ENCODE data around the gene MTHFR. TPM values are rescaled to one million over a fixed set of nuclear protein-coding genes. Genes with fewer than 3 reads are reported as not detected.

Gene MTHFR
- polyA plus RNA-seq, 12 donors, result 22.3 to 122 (median 38.6) TPM

DNA sequence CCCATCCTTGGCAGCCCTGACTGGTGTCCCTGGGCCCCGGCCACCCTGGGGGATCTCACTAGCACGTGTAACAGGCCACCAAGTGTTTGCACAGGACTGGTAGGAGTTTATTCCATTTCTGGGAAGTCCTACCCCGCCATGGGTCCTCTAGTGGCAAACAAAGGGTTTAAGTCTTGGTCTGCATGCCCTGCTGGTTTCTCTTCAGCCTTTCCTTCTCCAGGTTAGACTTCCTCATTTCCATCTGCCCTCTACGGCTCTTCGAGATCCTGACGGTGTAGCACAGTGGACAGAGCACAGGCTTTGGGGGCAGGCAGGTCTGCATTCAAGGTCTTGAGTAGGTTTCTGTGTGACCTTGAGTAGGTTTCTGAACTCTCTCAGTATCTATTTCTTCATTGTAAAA lies 67.0 kb downstream of the MTHFR start:
- no peak for DNase-seq

DNA sequence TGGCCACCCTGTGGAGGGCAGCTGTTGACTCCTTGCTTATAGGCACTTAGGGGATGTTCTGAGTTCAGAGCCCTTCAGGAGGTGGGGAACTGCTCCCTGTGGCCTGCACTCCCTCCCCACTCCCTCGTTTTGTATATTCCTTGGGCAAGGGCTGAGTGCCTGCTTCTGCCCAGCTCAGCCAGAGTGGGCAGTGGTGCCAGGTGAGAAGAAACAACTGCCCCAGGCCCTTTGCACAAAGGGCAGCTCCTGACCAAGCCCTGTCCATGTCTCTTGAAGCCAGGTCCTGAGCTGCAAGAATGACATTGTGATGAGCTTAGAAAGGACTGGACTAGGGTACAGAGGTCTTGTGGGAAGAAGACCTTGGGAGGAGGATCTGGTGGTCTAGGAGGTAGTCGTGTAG lies 67.7 kb downstream of the MTHFR start:
- no peak for DNase-seq

DNA sequence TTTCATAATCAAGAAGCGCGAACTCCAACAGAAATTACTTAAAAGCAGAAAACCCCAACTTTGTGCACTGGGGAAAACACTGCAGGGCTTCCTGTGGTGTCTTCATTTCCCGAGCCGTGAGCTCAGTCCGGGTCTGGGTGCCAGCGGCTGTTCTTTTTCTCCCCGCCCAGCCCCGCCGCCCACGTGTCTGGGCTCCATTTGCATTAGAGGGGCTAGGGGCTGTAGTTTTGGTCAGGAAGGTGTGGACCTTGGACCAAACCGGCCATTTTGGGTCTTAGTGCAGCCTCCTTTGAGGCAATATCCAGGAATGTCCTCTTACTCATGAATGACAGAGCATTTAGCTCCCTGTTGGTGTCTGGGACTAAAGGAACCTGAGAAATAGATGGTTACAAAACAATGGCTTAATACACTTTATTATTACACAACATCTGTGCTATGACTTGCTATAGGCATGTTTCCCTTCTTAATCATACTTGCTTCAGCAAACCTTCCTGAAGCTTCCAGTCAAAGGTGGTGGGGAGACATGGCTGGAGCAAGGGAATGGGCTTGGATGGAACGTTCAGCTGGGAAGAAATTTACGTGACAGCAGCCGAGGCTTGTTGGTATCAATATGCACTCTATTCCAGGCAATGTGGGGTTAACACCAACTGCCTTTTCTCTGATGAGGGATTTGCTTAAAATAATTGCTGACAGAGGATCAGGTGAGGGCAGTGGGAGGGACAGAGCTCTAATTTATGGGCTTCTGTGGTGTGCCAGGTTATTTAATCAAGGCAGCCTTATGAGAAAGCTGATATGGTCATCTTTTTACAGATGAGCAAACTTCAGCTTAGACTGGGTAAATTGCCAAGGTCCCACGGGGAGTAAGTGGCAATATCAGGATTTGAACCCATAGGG lies 68.8 kb downstream of the MTHFR start:
- peak; percentile 55 for DNase-seq

DNA sequence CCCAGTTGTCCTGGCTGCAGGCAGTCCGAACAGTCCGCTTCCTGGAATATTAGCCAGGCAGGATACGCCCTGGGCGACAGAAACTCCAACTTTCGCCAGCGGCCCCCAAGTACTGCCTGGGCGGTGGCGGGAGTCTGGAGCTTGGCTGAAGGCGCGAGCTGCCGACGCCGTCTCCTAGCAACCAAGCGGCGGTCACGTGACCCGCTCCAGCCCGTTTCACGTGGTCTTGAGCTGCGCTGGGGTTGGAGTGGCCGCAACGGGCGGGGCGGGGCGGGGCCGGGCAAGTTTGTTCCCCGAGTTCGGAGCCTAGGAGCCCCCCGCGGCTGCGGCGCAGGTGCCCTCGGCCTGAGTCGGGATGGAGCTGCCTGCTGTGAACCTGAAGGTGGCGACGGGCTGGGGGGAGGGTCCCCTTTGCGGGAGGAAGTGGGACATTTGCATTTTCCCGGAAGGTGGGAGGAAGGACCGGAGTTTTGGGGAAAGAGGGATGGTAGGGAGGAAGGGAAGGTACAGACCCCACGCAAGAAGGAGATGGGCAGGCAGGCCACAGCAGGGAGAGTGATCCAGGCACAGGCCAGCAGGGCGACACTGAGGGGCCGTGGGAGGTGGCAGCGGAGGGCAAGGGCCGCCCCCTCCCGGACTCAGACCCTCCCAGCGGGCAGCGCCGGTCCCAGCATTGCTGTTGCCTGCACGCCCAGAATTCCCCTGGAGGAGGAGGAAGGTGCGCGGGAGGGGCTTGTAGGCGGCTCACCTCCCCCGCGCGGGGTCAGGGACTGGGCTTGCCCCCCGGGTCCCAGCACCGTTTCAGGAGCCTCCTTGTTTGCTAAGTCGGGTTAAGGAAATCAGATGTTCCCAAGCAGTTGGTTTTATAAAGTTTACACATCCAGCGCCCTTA lies 69.7 kb downstream of the MTHFR start, which contains the start of gene AGTRAP:
Gene AGTRAP, plus strand, starts transcription at position 283 of the 892 bp plus-strand sequence. Its CDS starts 73 bp downstream, at position 356.
- DNase-seq, result peak; percentile 97

Other genes with a start within 250 kb of the MTHFR start
- 10 to 100 TPM in 1 of 12 donors, under 1 TPM in 10, not detected in 1; 0.16 to 21.4 (median 0.52) TPM for gene FBXO2, start 151.5 kb downstream of the MTHFR start, polyA plus RNA-seq (ENCODE audit: insufficient read length in 12 of 12)
- gene FBXO44, start 151.1 kb downstream of the MTHFR start, polyA plus RNA-seq (ENCODE audit: insufficient read length in 12 of 12), result 10 to 100 TPM in 1 of 12 donors, 1 to 10 TPM in 10, not detected in 1; 2.9 to 14.0 (median 4.8) TPM
- gene FBXO6, start 141.8 kb downstream of the MTHFR start, polyA plus RNA-seq (ENCODE audit: insufficient read length in 12 of 12), result 1 to 10 TPM in 10 of 12 donors, not detected in 2; 2.3 to 5.0 (median 3.4) TPM
- gene MAD2L2, start 124.8 kb downstream of the MTHFR start, polyA plus RNA-seq (ENCODE audit: insufficient read length in 12 of 12), result 10 to 100 TPM in 11 of 12 donors, not detected in 1; 15.8 to 39.8 (median 25.1) TPM
- gene DRAXIN, start 114.3 kb downstream of the MTHFR start, polyA plus RNA-seq (ENCODE audit: insufficient read length in 12 of 12), result under 1 TPM in 10 of 12 donors, not detected in 2; 0.26 to 0.52 (median 0.35) TPM
- gene AGTRAP, start 69.8 kb downstream of the MTHFR start, polyA plus RNA-seq (ENCODE audit: insufficient read length in 12 of 12), result 10 to 100 TPM in 11 of 12 donors, not detected in 1; 14.0 to 24.3 (median 16.7) TPM
- 10 to 100 TPM in 1 of 12 donors, 1 to 10 TPM in 9, not detected in 2; 1.8 to 10.6 (median 5.7) TPM for gene C1orf167, start 43.8 kb downstream of the MTHFR start, polyA plus RNA-seq (ENCODE audit: insufficient read length in 12 of 12)
- 10 to 100 TPM in 10 of 12 donors, 1 to 10 TPM in 1, not detected in 1; 9.9 to 18.1 (median 14.6) TPM for gene CLCN6, start 227 bp upstream of the MTHFR start, polyA plus RNA-seq (ENCODE audit: insufficient read length in 12 of 12)
- 10 to 100 TPM in 1 of 12 donors, 1 to 10 TPM in 7, under 1 TPM in 3, not detected in 1; 0.73 to 14.7 (median 1.5) TPM for gene NPPA, start 41.8 kb upstream of the MTHFR start, polyA plus RNA-seq (ENCODE audit: insufficient read length in 12 of 12)
- gene NPPB, start 53.0 kb upstream of the MTHFR start, polyA plus RNA-seq (ENCODE audit: insufficient read length in 12 of 12), result not detected
- 10 to 100 TPM in 11 of 12 donors, not detected in 1; 22.9 to 37.3 (median 28.4) TPM for gene KIAA2013, start 120.5 kb upstream of the MTHFR start, polyA plus RNA-seq (ENCODE audit: insufficient read length in 12 of 12)
- 100 to 1,000 TPM in 10 of 12 donors, 10 to 100 TPM in 1, not detected in 1; 89.9 to 196 (median 146) TPM for gene PLOD1, start 128.8 kb upstream of the MTHFR start, polyA plus RNA-seq (ENCODE audit: insufficient read length in 12 of 12)
- 10 to 100 TPM in 11 of 12 donors, not detected in 1; 54.4 to 78.5 (median 64.4) TPM for gene MFN2, start 174.5 kb upstream of the MTHFR start, polyA plus RNA-seq (ENCODE audit: insufficient read length in 12 of 12)
- 10 to 100 TPM in 11 of 12 donors, not detected in 1; 11.2 to 25.4 (median 15.1) TPM for gene MIIP, start 213.5 kb upstream of the MTHFR start, polyA plus RNA-seq (ENCODE audit: insufficient read length in 12 of 12)

All from muscle of arm (tissue), 12 donors.